Tibial nerve (tissue), 4 donors: ENCODE results near the gene TMEM144. TPM values are rescaled to one million over a fixed set of nuclear protein-coding genes. Genes with fewer than 3 reads are reported as not detected.

Experiments used
- DNase-seq, 2 donors: peaks; one replicate each; pipeline ENCODE4 v3.0.0-alpha.2; 2019; ENCODE audit warnings: low spot score in 2 of 2
- H3K27ac ChIP-seq, 4 donors: fragments of 200-600 bp; sonication (generic) in 3 of 4; one replicate each; pipeline ENCODE4 v1.5.1; 2017 to 2019; ENCODE audit warnings: mild to moderate bottlenecking in 1 of 4
- H3K27me3 ChIP-seq, 2 donors: fragments of 200-600 bp; sonication (generic) in 1 of 2; one replicate each; pipeline versions ENCODE4 v1.5.1 to v1.6.0; 2017 to 2019
- H3K36me3 ChIP-seq, 3 donors: fragments of 200-600 bp; sonication (generic); one replicate each; pipeline ENCODE4 v1.5.1; 2018 to 2019
- H3K4me1 ChIP-seq, 4 donors: fragments of 200-600 bp; sonication (generic) in 3 of 4; one replicate each; pipeline ENCODE4 v1.5.1; 2017 to 2019
- H3K4me3 ChIP-seq, 4 donors: fragments of 200-600 bp; sonication (generic) in 3 of 4; one replicate each; pipeline ENCODE4 v1.5.1; 2017 to 2019; ENCODE audit warnings: mild to moderate bottlenecking in 1 of 4, moderate library complexity in 1 of 4
- H3K9me3 ChIP-seq, 4 donors: fragments of 200-600 bp; sonication (generic) in 3 of 4; one replicate each; pipeline ENCODE4 v1.5.1; 2017 to 2019
- EP300 ChIP-seq, 2 donors: sonication (generic); formaldehyde crosslinking; IDR thresholded peaks; one replicate each; pipeline ENCODE4 v1.6.1; 2017; ENCODE audit warnings: antibody characterized with exemption in 2 of 2, mild to moderate bottlenecking in 1 of 2
- POLR2A ChIP-seq, 2 donors: fragments of 450-650 bp; IDR thresholded peaks; one replicate each; pipeline ENCODE4 v1.6.1; 2017; ENCODE audit warnings: antibody characterized with exemption in 2 of 2, mild to moderate bottlenecking in 2 of 2, moderate library complexity in 2 of 2
- WGBS, 2 donors: methylation state at CpG; one replicate each; pipeline ENCODE4 v1.1.5; 2018; 5-methylcytosine and 5-hydroxymethylcytosine counted together
- total RNA-seq, 4 donors: library from RNA; depleted of rRNA; stranded (reverse); fragments of >200 nt; gene quantifications; one replicate each; pipeline ENCODE4 v1.1.0, GENCODE V29; 2016
- TF ChIP-seq, protein P1 (sequence below), 5 experiments: fragments of 200-600 bp in 3 of 5; fragments of 450-650 bp in 2 of 5; sonication (generic) in 3 of 5; IDR thresholded peaks; one replicate each; pipeline ENCODE4 v1.5.1; 2016 to 2019; ENCODE audit warnings: antibody characterized with exemption in 5 of 5, mild to moderate bottlenecking in 3 of 5, moderate library complexity in 2 of 5

The TMEM144 gene
- total RNA-seq, 4 donors from 2014 or later, result 4.9 to 23.8 (median 9.0) TPM

DNA sequence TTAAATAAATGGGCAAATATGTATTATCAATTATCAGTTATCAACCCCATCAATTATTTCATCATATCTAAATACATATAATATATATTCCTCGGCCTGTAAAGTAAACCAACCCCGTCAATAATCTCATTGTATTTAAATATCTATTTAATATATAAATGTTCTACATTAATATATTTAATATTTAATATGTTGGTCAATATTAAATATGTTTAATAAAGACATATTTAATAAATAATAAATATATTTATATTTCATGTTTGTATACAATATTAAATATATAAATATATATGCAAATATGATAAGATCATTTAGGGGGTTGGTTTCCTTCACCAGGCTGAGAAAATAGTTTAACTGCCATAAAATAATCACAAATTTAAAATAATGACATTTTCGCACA, 6.4 kb upstream of the TMEM144 start:
- WGBS, 2 donors, result 98 to 100% methylated on average over 3 of the region's 3 CpGs
- DNase-seq, result no peak
- H3K4me1 ChIP-seq, result no peaks in the 10 kb centered on the region
- H3K36me3 ChIP-seq, result peaks cover 0 to 17% (median 0%) of the 10 kb centered on the region in 3 donors
- H3K4me3 ChIP-seq, result no peak overlapping the region
- no peaks in the 10 kb centered on the region for H3K27me3 ChIP-seq
- TF ChIP-seq POLR2A (IDR thresholded peaks at IDR 0.05), result no peak
- TF ChIP-seq, protein P1, sequence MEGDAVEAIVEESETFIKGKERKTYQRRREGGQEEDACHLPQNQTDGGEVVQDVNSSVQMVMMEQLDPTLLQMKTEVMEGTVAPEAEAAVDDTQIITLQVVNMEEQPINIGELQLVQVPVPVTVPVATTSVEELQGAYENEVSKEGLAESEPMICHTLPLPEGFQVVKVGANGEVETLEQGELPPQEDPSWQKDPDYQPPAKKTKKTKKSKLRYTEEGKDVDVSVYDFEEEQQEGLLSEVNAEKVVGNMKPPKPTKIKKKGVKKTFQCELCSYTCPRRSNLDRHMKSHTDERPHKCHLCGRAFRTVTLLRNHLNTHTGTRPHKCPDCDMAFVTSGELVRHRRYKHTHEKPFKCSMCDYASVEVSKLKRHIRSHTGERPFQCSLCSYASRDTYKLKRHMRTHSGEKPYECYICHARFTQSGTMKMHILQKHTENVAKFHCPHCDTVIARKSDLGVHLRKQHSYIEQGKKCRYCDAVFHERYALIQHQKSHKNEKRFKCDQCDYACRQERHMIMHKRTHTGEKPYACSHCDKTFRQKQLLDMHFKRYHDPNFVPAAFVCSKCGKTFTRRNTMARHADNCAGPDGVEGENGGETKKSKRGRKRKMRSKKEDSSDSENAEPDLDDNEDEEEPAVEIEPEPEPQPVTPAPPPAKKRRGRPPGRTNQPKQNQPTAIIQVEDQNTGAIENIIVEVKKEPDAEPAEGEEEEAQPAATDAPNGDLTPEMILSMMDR (IDR thresholded peaks at IDR 0.05), result no peak
- no peaks in the 10 kb centered on the region for H3K9me3 ChIP-seq
- H3K27ac ChIP-seq, result no peak overlapping the region

DNA sequence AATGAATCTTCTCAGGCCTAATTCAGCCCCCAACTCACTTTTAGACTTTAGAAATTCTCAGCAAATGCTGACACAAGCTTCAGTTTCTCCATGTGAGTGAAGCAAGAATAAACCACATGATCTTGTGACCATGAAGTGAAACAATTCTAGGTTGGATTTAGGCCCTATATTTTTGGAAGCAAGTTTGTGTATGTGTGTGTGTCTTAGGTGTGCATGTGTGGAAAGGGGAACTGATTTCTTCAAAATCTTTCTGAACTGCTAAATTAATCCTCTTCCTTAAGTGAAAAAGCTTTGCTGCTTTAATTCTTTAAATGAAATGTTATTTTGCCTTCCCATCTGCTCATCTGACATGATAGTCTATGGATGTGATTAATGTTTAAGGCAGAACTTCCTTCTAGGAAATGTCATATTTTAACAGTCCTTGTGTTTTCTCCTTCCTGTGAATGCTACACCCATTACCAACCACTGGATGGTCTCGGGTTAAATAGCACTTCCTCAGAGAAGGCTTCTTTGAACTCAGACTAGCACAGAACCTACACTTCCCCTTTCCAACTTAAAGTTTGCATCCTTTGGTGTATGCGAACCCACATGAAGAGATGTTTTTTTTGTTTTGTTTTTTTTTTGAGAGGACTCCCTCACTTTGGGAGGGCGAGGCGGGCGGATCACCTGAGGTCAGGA, 1.2 kb upstream of the TMEM144 start:
- no peak overlapping the region for H3K4me3 ChIP-seq
- peaks cover 0 to 5% (median 0%) of the 10 kb centered on the region in 3 donors for H3K36me3 ChIP-seq
- H3K9me3 ChIP-seq, result no peaks in the 10 kb centered on the region
- H3K4me1 ChIP-seq, result peaks cover 0 to 21% (median 2%) of the 10 kb centered on the region in 4 donors
- 77 to 82% methylated on average over 5 of the region's 5 CpGs for WGBS, 2 donors
- TF ChIP-seq, protein P1 (IDR thresholded peaks at IDR 0.05), result peak in 1 of 5 experiments; percentile 10
- no peak for TF ChIP-seq POLR2A (IDR thresholded peaks at IDR 0.05)
- TF ChIP-seq EP300 (IDR thresholded peaks at IDR 0.05), result peak in 1 of 2 donors; percentile 50
- DNase-seq, result no peak
- no peaks in the 10 kb centered on the region for H3K27me3 ChIP-seq
- H3K27ac ChIP-seq, result peak overlapping the region; percentile 82 to 98 (median 90)

DNA sequence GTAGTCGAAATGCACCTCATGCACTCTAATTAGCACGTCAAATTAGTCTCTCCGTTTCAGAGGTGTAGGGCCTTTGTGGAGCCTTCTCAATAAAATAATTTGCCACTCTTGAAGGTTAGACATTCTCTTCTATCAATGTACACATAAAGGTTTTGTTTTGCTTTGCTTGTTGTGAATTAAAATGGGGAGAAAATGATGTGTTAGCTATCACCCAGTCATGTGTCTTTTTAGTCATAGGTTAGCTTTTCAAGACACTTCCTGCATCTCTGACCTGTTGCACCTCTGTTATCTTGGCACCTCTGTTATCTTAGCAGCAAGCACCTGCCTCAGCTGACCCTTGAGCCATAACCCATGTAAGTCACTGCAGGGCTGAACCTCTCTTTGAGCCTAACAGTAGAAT, 936 bp downstream of the TMEM144 start:
- Histone ChIP-seq H3K36me3 (no peaks in the 10 kb centered on the region), H3K27me3 (no peaks in the 10 kb centered on the region), H3K4me3 (peak overlapping the region in 2 of 4 donors; percentile 44 to 48), H3K4me1 (peaks cover 0 to 21% (median 2%) of the 10 kb centered on the region in 4 donors), H3K27ac (peak overlapping the region; percentile 82 to 98 (median 90)), H3K9me3 (no peaks in the 10 kb centered on the region)
- TF ChIP-seq, protein P1 (IDR thresholded peaks at IDR 0.05), result no peak
- TF ChIP-seq POLR2A (IDR thresholded peaks at IDR 0.05) (no peak), EP300 (IDR thresholded peaks at IDR 0.05) (no peak)
- no peak for DNase-seq
- 37 to 38% methylated on average over 3 of the region's 3 CpGs for WGBS, 2 donors

DNA sequence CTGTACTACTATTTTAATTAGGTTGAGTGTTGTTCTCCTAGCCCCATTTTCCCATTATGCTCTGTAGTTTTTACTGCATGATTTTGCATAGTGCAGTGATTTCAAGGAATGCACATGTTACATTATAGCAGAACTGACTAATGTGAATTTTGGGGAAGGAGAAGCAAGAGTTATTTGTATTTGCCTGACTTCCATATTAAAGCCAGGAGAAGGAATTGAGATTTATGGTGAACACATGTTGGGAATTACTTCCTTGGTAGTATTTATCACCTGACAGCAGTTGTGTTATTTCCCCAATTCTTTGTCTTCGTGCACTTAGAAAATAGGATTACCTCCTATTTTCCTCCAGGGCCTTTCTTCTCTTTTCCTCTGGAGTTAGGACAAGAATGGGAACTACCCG, 3.2 kb downstream of the TMEM144 start:
- WGBS, 2 donors, result 74 to 75% methylated on average over 2 of the region's 2 CpGs
- DNase-seq, result no peak
- peaks cover 0 to 15% (median 0%) of the 10 kb centered on the region in 3 donors for H3K36me3 ChIP-seq
- TF ChIP-seq, protein P1 (IDR thresholded peaks at IDR 0.05), result no peak
- TF ChIP-seq POLR2A (IDR thresholded peaks at IDR 0.05) (no peak), EP300 (IDR thresholded peaks at IDR 0.05) (no peak)
- H3K4me1 ChIP-seq, result peaks cover 0 to 21% (median 2%) of the 10 kb centered on the region in 4 donors
- H3K27ac ChIP-seq, result no peak overlapping the region
- H3K27me3 ChIP-seq, result no peaks in the 10 kb centered on the region
- no peak overlapping the region for H3K4me3 ChIP-seq
- H3K9me3 ChIP-seq, result no peaks in the 10 kb centered on the region

DNA sequence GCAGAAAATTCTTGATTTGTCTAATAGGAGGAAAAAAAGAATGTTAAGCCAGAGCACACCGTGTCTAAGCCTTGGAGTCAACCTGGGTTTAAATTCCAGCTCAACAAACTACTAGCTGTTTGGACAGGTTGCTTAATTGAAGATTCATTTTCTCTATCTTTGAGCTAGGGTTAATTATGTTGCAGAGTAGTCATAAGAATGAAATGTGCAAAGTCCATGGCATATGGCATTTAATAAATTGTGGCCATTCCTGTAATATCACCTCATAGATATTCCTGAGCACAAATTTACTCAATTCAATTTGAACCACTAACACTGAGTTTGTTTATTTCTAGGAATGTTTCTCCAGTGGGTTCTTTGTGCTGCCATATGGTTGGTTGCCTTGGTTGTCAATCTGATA, 4.6 kb downstream of the TMEM144 start:
- DNase-seq, result no peak
- H3K27me3 ChIP-seq, result no peaks in the 10 kb centered on the region
- WGBS, 2 donors, result 90 to 92% methylated on average over 1 of the region's 1 CpG
- TF ChIP-seq POLR2A (IDR thresholded peaks at IDR 0.05) (no peak), EP300 (IDR thresholded peaks at IDR 0.05) (no peak)
- TF ChIP-seq, protein P1 (IDR thresholded peaks at IDR 0.05), result no peak
- no peak overlapping the region for H3K27ac ChIP-seq
- H3K4me1 ChIP-seq, result peaks cover 0 to 15% (median 2%) of the 10 kb centered on the region in 4 donors
- no peaks in the 10 kb centered on the region for H3K9me3 ChIP-seq
- peaks cover 0 to 15% (median 0%) of the 10 kb centered on the region in 3 donors for H3K36me3 ChIP-seq
- no peak overlapping the region for H3K4me3 ChIP-seq
